Stimulated activated naive CD8-positive, alpha-beta T cell treated with anti-CD3 and anti-CD28 coated beads, Interleukin-15, Interleukin-2, amounts not matched to agents 100 U/mL and 50 U/mL, for 24 hours (primary cell): ENCODE data around the gene MYO1E.
"Not testable (repeated sequence)": the region's sequence is repeated elsewhere in the genome, so short reads cannot be mapped to it uniquely, and the experiment has no call there.

Experiments
- ATAC-seq: fragments of 150-1000 bp; cut with Tn5 transposase; one replicate; pipeline ENCODE4 v1.10.0; 2021
- DNase-seq: peaks from one replicate; pipeline ENCODE4 v3.0.0; 2021

The MYO1E gene

DNA sequence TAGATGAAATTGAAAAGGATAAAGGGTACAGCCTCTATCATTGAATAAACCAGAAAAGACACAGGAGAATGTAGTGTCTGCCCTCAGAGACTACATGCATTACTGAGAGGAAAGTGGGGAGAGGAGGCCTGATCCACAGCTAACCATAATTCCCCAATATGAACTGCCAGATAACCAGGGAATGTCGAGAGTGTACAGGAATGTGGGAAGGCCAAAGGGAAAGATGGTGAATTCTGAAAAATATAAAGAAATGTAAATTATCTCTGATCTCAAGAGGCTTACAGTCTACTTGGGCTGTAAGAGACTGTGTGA, 22.3 kb downstream of the MYO1E start:
- ATAC-seq, result no peak

GRCh38 chr15:59349680-59350420, 22.8 kb downstream of the MYO1E start:
- ATAC-seq, result peak; percentile 98

More for the DNA sequence above, 22.3 kb downstream of the MYO1E start:
- no peak for DNase-seq

DNA sequence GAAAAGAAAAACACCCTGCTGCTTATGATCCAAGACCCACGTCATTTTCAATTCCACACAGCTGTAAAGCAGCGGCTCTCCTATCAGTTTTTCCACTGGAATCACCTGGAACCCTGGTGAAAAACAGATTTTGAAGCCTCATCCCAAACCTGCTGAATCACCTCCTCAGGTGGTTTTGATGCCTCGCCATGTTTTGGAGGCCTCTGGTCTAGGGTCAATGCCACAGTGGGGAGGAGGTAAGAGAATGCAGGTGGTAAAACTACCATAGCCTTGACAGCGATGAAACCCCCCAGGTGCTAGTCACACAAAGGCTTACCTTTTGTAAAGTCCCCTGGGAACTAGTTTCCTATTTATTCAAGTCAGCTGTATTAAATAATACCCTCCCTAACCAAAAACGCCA, 24.8 kb downstream of the MYO1E start:
- DNase-seq, result no peak
- ATAC-seq, result no peak

More at GRCh38 chr15:59349680-59350420, 22.8 kb downstream of the MYO1E start:
- DNase-seq, result peak; percentile 27

GRCh38 chr15:59346951-59347350, 25.7 kb downstream of the MYO1E start:
- no peak for ATAC-seq
- no peak for DNase-seq

GRCh38 chr15:59345326-59345725, 27.3 kb downstream of the MYO1E start:
- ATAC-seq (no peak), DNase-seq (no peak)

GRCh38 chr15:59344311-59344710, 28.4 kb downstream of the MYO1E start:
- ATAC-seq, result no peak

DNA sequence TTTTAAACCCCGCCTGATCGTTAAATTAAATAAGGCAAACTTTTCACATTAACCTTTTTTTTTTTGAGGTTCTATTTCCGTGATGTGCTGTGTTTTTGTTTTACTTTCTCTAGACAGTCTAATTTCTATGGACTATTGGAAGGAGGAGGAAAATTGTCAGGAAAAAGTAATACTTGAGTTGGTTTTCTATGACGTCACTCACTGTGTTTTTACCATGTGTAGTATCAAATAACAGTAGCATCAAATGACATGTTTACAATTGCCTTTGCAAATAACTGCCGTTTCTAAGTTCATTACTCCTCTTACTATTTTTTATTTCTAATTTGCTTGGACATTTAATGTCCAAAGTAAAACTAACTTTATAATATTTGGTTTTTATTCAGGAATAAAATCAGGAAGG, 32.3 kb downstream of the MYO1E start:
- ATAC-seq, result no peak
- no peak for DNase-seq

More at GRCh38 chr15:59344311-59344710, 28.4 kb downstream of the MYO1E start:
- no peak for DNase-seq

DNA sequence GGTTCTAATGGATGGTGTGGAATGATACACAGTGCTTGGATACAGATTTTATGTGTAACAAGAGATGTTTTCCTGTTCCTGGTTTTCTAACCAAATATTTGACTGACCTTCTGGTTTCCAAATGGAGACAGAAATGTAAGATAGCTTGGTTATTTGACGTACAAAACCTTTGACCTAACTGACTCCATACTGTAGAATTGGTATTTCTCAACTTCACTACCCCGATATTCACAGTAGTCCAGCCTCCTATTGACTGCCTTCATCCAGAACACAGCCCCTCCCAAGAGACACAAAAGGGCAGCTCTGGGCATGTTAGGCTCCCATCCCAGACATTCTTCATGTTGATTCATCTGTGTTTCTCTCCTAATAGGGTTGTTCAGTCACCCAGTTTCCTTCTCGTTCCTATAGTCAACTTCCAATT, 33.4 kb downstream of the MYO1E start:
- no peak for DNase-seq
- ATAC-seq, result no peak

DNA sequence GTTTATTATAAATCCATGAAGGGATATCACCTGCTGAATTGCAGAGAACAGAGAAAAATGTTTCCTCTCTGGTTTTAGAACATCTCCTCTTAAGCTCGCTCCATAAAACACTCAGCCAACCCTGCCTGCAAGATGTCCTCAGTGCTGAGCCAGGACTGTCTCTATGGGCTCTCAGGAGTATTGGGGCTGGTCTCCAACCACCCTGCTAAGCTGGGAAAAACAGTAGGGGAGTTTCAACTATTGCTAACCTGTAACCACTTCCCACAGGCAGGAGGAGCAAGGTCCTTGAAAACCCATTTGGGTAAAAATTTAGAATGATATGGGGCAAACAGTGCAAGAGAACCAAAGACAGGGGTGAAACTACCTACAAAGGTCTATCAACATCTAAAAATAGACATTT, 34.3 kb downstream of the MYO1E start:
- DNase-seq (no peak), ATAC-seq (no peak)

DNA sequence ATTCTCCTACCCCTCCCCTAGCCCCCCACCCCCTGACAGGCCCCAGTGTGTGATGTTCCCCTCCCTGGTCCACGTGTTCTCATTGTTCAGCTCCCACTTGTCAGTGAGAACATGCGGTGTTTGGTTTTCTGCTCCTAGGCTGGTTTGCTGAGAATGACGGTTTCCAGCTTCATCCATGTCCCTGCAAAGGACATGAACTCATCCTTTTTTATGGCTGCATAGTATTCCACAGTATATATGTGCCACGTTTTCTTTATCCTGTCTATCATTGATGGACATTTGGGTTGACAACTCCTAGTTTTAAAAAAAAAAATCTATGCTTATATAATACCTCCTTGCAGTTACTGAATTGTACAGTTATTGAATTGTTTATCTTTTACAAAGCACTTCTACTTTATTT, 35.9 kb downstream of the MYO1E start:
- not testable (repeated sequence) for ATAC-seq, DNase-seq

GRCh38 chr15:59335207-59335786, 37.4 kb downstream of the MYO1E start:
- ATAC-seq (no peak), DNase-seq (no peak)

GRCh38 chr15:59334076-59334415, 38.6 kb downstream of the MYO1E start:
- ATAC-seq, result no peak
- no peak for DNase-seq

GRCh38 chr15:59333401-59334075, 39.1 kb downstream of the MYO1E start:
- DNase-seq (no peak), ATAC-seq (no peak)

- no peak for ATAC-seq
- DNase-seq, result no peak
Observed at GRCh38 chr15:59332009-59332408, 40.7 kb downstream of the MYO1E start.

DNA sequence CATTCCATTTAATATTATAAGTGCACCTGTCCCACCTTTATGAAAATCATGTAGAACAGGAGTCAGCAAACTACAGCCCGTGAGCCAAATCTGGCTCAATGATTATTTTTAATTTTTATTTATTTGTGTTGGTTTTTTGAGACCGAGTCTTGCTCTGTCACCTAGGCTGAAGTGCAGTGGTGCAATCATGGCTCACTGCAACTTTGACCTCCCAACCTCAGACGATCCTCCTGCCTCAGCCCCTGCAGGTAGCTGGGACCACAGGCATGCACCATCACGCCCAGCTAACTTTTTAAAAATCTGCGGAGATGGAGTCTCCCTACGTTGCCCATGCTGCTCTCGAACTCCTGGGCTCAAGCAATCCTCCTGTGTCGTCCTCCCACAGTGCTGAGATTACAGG, 42.0 kb downstream of the MYO1E start:
- ATAC-seq, result no peak
- DNase-seq, result no peak

- ATAC-seq (no peak), DNase-seq (no peak)
Observed at GRCh38 chr15:59329570-59330350, 42.9 kb downstream of the MYO1E start.

DNA sequence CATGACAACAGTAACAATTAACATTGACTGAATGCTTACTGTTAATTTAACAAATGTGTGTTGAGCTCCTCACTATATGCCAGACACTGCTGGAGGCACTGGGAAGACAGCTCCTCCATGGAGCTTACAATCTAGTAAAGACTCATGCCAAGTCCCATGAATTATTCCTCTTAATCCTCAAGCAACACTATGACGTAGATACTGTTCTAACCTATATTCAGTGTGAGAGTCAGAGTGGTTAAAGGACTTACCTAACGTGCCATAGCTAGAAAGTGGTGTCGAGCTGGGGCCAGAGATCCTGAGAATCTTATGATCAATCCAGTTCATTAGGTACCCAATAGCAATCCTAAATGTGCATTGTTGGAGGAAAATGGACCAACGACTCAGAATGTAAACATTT, 43.6 kb downstream of the MYO1E start:
- DNase-seq (no peak), ATAC-seq (no peak)

GRCh38 chr15:59327942-59328341, 44.7 kb downstream of the MYO1E start:
- ATAC-seq (peak; percentile 46), DNase-seq (peak; percentile 28)

GRCh38 chr15:59326856-59327255, 45.8 kb downstream of the MYO1E start:
- no peak for DNase-seq
- no peak for ATAC-seq

DNA sequence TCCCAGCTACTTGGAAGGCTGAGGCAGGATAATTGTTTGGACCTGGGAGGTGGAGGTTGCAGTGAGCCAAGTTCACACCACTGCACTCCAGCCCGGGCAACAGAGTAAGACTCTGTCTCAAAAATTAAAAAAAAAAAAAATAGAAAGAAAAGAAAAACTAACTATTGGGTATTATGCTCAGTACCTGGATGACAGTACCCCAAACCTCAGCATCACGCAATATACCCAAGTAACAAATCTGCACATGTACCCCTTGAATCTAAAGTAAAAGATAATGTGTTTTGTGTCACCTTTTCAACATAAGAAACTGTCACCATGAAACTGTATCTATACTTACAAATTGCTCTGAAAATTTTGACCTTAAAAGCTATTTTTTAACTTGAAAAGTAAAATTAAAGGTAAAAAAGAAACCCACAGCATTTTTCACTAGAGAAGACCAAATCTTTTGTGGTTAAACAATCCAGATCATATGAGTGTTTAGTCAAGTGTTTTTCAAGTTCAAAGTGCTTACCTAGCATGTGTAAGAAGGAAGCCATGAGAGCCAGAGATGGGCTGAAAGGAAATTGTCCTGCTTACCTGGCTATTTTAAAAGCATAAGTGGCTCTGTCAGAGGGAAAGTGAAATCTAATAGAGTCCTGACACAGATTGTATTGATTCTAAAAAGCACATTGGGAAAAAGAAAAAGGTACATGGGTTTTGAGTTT, 50.5 kb downstream of the MYO1E start:
- DNase-seq, result no peak
- no peak for ATAC-seq

DNA sequence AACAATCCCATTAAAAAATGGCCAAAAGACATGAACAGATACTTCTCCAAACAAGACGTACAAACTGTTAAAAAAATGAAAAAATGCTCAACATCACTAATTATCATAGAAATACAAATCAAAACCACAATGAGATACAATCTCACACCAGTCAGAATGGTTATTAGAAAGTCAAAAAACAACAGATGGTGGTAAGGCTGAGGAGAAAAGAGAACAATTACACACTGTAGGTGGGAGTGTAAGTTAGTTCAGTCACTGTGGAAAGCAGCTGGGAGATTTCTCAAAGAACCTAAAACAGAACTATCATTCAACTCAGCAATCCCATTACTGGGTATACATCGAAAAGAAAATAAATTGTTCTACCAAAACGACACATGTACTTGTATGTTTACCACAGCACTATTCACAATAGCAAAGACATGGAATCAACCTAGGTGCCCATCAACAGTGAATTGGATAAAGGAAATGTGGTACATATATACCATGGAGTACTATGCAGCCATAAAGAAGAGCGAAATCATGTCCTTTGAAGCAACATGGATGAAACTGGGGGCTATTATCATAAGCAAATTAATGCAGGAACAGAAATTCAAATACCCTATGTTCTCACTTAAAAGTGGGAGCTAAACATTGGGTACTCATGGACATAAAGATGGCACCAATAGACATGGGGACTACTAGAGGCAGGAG, 51.5 kb downstream of the MYO1E start:
- DNase-seq (no peak), ATAC-seq (no peak)

DNA sequence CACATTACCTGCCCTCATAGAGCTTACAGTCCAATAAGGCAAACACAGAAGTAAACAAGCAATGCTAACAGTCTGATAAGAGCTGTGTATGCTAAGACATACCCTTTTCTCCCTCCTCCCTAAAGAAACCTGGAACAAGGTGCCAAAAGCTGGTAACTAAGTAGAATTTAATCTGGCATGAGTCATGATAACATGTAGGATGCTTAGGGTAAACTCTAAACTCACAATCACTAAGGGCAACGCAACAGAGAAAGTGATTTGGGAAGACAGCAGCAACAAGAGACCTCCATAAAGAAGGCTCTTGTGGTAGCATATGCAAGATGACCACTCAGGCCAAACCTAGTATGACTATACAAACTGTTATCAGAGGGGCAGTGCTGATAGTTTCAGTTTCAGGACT, 55.5 kb downstream of the MYO1E start:
- DNase-seq (no peak), ATAC-seq (no peak)
